GM21381 (cell line): ENCODE data around the gene TBCK.

Source experiments
- ATAC-seq: cut with Tn5 transposase; IDR thresholded peaks from one replicate; pipeline ENCODE4 v1.9.1; 2021; ENCODE audit warnings: mild to moderate bottlenecking, moderate library complexity; ENCODE audit not compliant: unreplicated experiment

Gene TBCK

GRCh38 chr4:105996845-105997244 lies 319.2 kb downstream of the TBCK start:
- ATAC-seq, result no peak

- ATAC-seq, result no peak
Observed at GRCh38 chr4:105994841-105995501, 321.0 kb downstream of the TBCK start.

GRCh38 chr4:105994061-105994460 lies 321.9 kb downstream of the TBCK start:
- no peak for ATAC-seq

- no peak for ATAC-seq
Observed at GRCh38 chr4:105992641-105993305, 323.2 kb downstream of the TBCK start.

- no peak for ATAC-seq
Observed at GRCh38 chr4:105991726-105992125, 324.3 kb downstream of the TBCK start.
